Lung (tissue), 12 donors: ENCODE data around the gene VDAC1. TPM values are rescaled to one million over a fixed set of nuclear protein-coding genes. Genes with fewer than 3 reads are reported as not detected.

Experiments used
- ATAC-seq: fragments of 200-7000 bp; cut with Tn5 transposase; one replicate; pipeline ENCODE4 v1.9.1; 2020; ENCODE audit warnings: moderate number of reproducible peaks; ENCODE audit not compliant: insufficient read depth, low FRiP score
- DNase-seq, 3 donors: peaks; one replicate each; pipeline ENCODE4 v3.0.0-alpha.2; 2013 to 2017
- H3K27ac ChIP-seq, 2 donors: one replicate each; pipeline ENCODE4 v1.5.1; 2013; ENCODE audit warnings: mild to moderate bottlenecking in 2 of 2, moderate library complexity in 2 of 2, control low read depth in 1 of 2, inconsistent platforms in 1 of 2, low read depth in 1 of 2, low read length in 1 of 2
- H3K27me3 ChIP-seq, 3 donors: one replicate each; pipeline ENCODE4 v1.5.1; 2013; ENCODE audit warnings: low read length in 2 of 3; ENCODE audit not compliant: control insufficient read depth in 3 of 3, insufficient read depth in 3 of 3
- H3K36me3 ChIP-seq, 4 donors: one replicate each; pipeline ENCODE4 v1.5.1; 2013; ENCODE audit warnings: low read length in 4 of 4, mild to moderate bottlenecking in 1 of 4, moderate library complexity in 1 of 4; ENCODE audit not compliant: control insufficient read depth in 4 of 4, insufficient read depth in 4 of 4
- H3K4me1 ChIP-seq, 5 donors: one replicate each; pipeline ENCODE4 v1.5.1; 2013; ENCODE audit warnings: low read length in 5 of 5, mild to moderate bottlenecking in 2 of 5, moderate library complexity in 1 of 5; ENCODE audit not compliant: control insufficient read depth in 5 of 5, insufficient read depth in 5 of 5
- H3K4me3 ChIP-seq: one replicate; pipeline ENCODE4 v1.5.1; 2013; ENCODE audit warnings: mild to moderate bottlenecking, control low read depth, moderate library complexity
- H3K9ac ChIP-seq, 2 donors: one replicate each; pipeline ENCODE4 v1.5.1; 2013; ENCODE audit warnings: low read length in 2 of 2, control low read depth in 1 of 2; ENCODE audit not compliant: insufficient read depth in 1 of 2
- H3K9me3 ChIP-seq, 4 donors: one replicate each; pipeline ENCODE4 v1.5.1; 2013; ENCODE audit warnings: low read length in 3 of 4, mild to moderate bottlenecking in 1 of 4, moderate library complexity in 1 of 4; ENCODE audit not compliant: control insufficient read depth in 4 of 4, insufficient read depth in 3 of 4
- WGBS, 2 donors: extraction: QIAGEN DNeasy Blood & Tissue Kit; methylation state at CpG; one replicate each; pipeline ENCODE4 v1.1.7; 2013; 5-methylcytosine and 5-hydroxymethylcytosine counted together
- polyA plus RNA-seq, 2 donors: library from polyadenylated mRNA; stranded (reverse); fragments of 200-250 nt; gene quantifications; one replicate each; pipeline ENCODE4 v1.2.1, GENCODE V29; 2013
- total RNA-seq, 2 donors: library from RNA; depleted of rRNA in 1 of 2; stranded (reverse); fragments of >200 nt in 1 of 2; gene quantifications; one replicate each; pipeline ENCODE4 v1.2.1, GENCODE V29; 2014 to 2021
- TF ChIP-seq, protein P1 (sequence below): IDR thresholded peaks from 2 replicates; pipeline ENCODE4 v1.5.1; 2012; ENCODE audit warnings: mild to moderate bottlenecking; ENCODE audit errors: control extremely low read depth, extremely low read depth
- donor health status: control.
- donor health status: control.
- donor health status: Bipolar disorder and iron deficiency.
- donor health status: healthy.
- donor health status: DM: yes; HTN: yes; CAD: no.

VDAC1 gene
- total and polyA plus RNA-seq, 4 donors = 107 to 136 (median 120) TPM

DNA sequence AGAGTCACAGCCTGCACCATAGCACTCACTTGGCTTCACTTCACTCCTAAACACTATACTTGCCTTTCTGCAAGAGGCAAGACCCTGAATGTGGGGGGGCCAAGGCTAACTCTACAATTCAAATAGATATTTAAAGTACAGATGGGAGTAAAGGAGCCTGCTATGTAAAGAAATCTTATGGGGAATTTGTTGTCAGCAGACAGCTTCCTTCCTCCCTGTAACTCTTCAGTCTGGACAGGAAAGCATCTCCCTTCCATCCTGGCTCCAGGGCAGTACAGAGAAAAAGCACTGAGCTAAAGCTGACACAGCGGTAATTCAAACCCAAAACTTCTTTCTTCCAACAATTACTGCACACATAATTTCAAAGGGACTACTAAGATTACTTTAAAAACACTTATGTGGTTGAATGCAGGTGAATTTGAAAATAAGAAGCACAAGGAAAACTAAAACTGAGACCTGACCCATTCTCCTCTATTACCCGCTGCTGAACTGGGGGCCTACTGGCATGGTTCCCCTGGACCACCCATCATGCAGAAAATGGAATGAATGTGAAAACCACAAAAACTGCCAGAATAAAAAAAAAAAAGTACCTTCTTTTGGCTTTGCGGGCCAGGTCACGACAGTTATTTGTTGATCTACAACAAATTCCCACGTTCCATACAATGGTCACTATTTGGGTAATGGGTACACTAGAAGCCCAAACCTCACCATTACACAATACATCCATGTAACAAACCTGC, 13.4 kb downstream of the VDAC1 start:
- 92 to 93% methylated on average over 5 of the region's 5 CpGs for WGBS, 2 donors
- ATAC-seq = no peak
- peaks cover 12 to 29% (median 26%) of the 10 kb centered on the region in 4 donors for H3K36me3 ChIP-seq

DNA sequence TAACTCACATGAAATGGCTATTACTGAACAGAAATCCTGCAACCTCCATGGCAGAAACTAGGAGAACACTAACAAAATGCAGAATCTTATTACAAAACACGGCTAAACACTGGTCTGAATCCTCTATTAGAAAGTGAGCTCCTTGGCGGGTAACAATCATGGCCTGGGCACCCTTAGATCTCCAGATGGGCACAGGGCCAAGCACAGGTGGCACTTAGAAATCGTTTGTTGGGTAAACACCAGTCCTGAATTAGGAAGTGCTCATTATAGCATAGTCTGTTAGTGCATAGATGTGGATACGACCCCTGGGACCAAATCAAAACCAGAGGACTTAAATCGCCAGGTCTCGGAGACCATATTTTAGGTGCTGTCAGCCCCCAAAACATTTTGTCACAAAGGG, 14.4 kb downstream of the VDAC1 start:
- Histone ChIP-seq H3K9me3 (no peaks in the 10 kb centered on the region), H3K9ac (no peak overlapping the region), H3K27me3 (no peaks in the 10 kb centered on the region), H3K4me1 (peaks cover 12 to 25% (median 20%) of the 10 kb centered on the region in 5 donors), H3K36me3 (peaks cover 12 to 36% (median 31%) of the 10 kb centered on the region in 4 donors), H3K27ac (no peak overlapping the region), H3K4me3 (no peak overlapping the region)
- DNase-seq (no peak), ATAC-seq (no peak)
- 81 to 84% methylated on average over 6 of the region's 6 CpGs for WGBS, 2 donors
- TF ChIP-seq, protein P1, sequence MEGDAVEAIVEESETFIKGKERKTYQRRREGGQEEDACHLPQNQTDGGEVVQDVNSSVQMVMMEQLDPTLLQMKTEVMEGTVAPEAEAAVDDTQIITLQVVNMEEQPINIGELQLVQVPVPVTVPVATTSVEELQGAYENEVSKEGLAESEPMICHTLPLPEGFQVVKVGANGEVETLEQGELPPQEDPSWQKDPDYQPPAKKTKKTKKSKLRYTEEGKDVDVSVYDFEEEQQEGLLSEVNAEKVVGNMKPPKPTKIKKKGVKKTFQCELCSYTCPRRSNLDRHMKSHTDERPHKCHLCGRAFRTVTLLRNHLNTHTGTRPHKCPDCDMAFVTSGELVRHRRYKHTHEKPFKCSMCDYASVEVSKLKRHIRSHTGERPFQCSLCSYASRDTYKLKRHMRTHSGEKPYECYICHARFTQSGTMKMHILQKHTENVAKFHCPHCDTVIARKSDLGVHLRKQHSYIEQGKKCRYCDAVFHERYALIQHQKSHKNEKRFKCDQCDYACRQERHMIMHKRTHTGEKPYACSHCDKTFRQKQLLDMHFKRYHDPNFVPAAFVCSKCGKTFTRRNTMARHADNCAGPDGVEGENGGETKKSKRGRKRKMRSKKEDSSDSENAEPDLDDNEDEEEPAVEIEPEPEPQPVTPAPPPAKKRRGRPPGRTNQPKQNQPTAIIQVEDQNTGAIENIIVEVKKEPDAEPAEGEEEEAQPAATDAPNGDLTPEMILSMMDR = no peak

More for the DNA sequence above, 13.4 kb downstream of the VDAC1 start:
- DNase-seq = no peak
- H3K27ac ChIP-seq = no peak overlapping the region
- H3K4me1 ChIP-seq = peaks cover 20 to 29% (median 24%) of the 10 kb centered on the region in 5 donors
- no peak overlapping the region for H3K4me3 ChIP-seq
- no peaks in the 10 kb centered on the region for H3K27me3 ChIP-seq
- TF ChIP-seq, protein P1 = no peak
- no peaks in the 10 kb centered on the region for H3K9me3 ChIP-seq
- H3K9ac ChIP-seq = no peak overlapping the region

DNA sequence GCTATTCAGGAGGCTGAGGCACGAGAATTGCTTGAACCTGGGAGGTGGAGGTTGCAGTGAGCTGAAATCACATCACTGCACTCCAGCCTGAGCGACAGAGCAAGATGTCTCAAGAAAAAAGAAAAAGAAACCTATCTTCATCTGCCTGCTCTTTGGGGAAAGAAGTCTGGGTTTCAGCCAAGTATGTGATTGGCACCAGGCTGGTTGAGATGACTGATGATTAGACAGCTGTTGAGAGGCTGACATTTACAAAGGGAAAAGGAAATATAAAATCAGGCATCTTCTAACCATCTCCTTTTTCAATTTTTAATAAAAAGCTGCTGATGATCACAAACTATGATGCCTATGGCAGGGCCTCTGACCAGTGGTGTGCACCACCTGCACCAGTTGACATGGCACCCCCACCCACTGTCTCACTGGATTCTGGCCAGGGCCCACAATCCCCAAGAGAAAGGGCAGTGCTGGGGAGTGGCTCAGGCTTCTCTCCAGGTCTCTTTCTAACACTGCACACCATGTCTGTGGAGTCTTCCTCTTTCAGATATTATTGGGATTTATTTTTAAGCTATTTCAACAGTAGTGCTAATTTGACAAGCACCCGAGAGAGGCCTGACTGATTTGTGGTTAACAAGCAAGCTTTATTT, 19.1 kb downstream of the VDAC1 start:
- WGBS, 2 donors = 83 to 92% methylated on average over 3 of the region's 3 CpGs
- TF ChIP-seq, protein P1 = no peak
- H3K9me3 ChIP-seq = peaks cover 0 to 2% (median 0%) of the 10 kb centered on the region in 4 donors

More for the DNA sequence above, 19.1 kb downstream of the VDAC1 start:
- H3K9ac ChIP-seq = no peak overlapping the region
- peaks cover 0 to 5% (median 0%) of the 10 kb centered on the region in 5 donors for H3K4me1 ChIP-seq
- no peak overlapping the region for H3K27ac ChIP-seq
- peaks cover 21 to 39% (median 32%) of the 10 kb centered on the region in 4 donors for H3K36me3 ChIP-seq
- no peak for ATAC-seq
- no peak for DNase-seq
- H3K4me3 ChIP-seq = no peak overlapping the region
- no peaks in the 10 kb centered on the region for H3K27me3 ChIP-seq
